GM18858 (cell line): ENCODE measurements around the gene IRF9.

Source experiments
- ATAC-seq: cut with Tn5 transposase; IDR thresholded peaks from one replicate; pipeline ENCODE4 v1.9.1; 2021; ENCODE audit not compliant: unreplicated experiment

IRF9 gene

GRCh38 chr14:24146978-24147760, 13.9 kb upstream of the IRF9 start, which contains the start of gene RNF31:
RNF31 (plus strand) TSS chr14:24147498; CDS start chr14:24147699, 201 bp downstream.
- ATAC-seq: peak; percentile 67

- ATAC-seq: no peak
Observed at GRCh38 chr14:24147761-24148428, 13.2 kb upstream of the IRF9 start.

GRCh38 chr14:24149302-24149969, 11.6 kb upstream of the IRF9 start:
- no peak for ATAC-seq

- no peak for ATAC-seq
Observed at GRCh38 chr14:24150061-24150460, 11.0 kb upstream of the IRF9 start.

- ATAC-seq: no peak
Observed at GRCh38 chr14:24150567-24150966, 10.5 kb upstream of the IRF9 start.

- ATAC-seq: no peak
Observed at GRCh38 chr14:24150993-24151392, 10.1 kb upstream of the IRF9 start.

- no peak for ATAC-seq
Observed at GRCh38 chr14:24151404-24152080, 9.5 kb upstream of the IRF9 start.

- ATAC-seq: no peak
Observed at GRCh38 chr14:24155100-24155499, 6.0 kb upstream of the IRF9 start.

GRCh38 chr14:24156840-24157239, 4.2 kb upstream of the IRF9 start:
- no peak for ATAC-seq

GRCh38 chr14:24157331-24157730, 3.7 kb upstream of the IRF9 start:
- ATAC-seq: no peak

- ATAC-seq: no peak
Observed at GRCh38 chr14:24159777-24160498, 1.1 kb upstream of the IRF9 start.

- ATAC-seq: no peak
Observed at GRCh38 chr14:24160499-24160849, 591 bp upstream of the IRF9 start.

GRCh38 chr14:24162093-24162492, 1.0 kb downstream of the IRF9 start:
- ATAC-seq: no peak

GRCh38 chr14:24164518-24164991, 3.5 kb downstream of the IRF9 start:
- ATAC-seq: no peak

- ATAC-seq: no peak
Observed at GRCh38 chr14:24165785-24166184, 4.7 kb downstream of the IRF9 start.

GRCh38 chr14:24167469-24168114, 6.5 kb downstream of the IRF9 start:
- ATAC-seq: no peak

- peak; percentile 70 for ATAC-seq
Observed at GRCh38 chr14:24171422-24172260, 10.6 kb downstream of the IRF9 start, which contains the start of gene REC8. REC8 (plus strand) TSS chr14:24172080; CDS start chr14:24172553, 473 bp downstream.

- no peak for ATAC-seq
Observed at GRCh38 chr14:24172261-24172860, 11.3 kb downstream of the IRF9 start.

GRCh38 chr14:24172871-24173281, 11.8 kb downstream of the IRF9 start:
- ATAC-seq: no peak
